Measurements from ENCODE around the gene CDH11.

GRCh38 chr16:65044026-65044425 lies 77.8 kb downstream of the CDH11 start:
- no peak for TF ChIP-seq CTCF (IDR thresholded peaks at IDR 0.05 in 2 of 3, conservative IDR thresholded peaks at IDR 0.05 in 1 of 3; ENCODE audit: control insufficient read depth in 2 of 3, extremely low read depth in 1 of 3, insufficient read depth in 1 of 3, low read depth in 3 of 3, low read length in 3 of 3)
- no peak for TF ChIP-seq RAD21 (IDR thresholded peaks at IDR 0.05; ENCODE audit: insufficient read depth, low read depth, low read length)
- TF ChIP-seq GABPA (IDR thresholded peaks at IDR 0.05; ENCODE audit: low read depth): no peak

Data from GM12878 (cell line).